GM12864 (cell line): Measurements from ENCODE around the gene CSF3.

Experiments used
- DNase-seq: peaks from one replicate; pipeline ENCODE4 v3.0.0-alpha.2; 2011; ENCODE audit warnings: low read depth
- H3K4me3 ChIP-seq: 2 replicates; pipeline ENCODE4 v1.5.1; 2011; ENCODE audit warnings: mild to moderate bottlenecking, low read depth, low read length, control low read depth
- TF ChIP-seq, protein P1 (sequence below): IDR thresholded peaks from 2 replicates; pipeline ENCODE4 v1.5.1; 2011; ENCODE audit warnings: low read depth, mild to moderate bottlenecking, moderate library complexity, low read length, control low read depth, inconsistent platforms; ENCODE audit errors: missing control alignments

CSF3 gene

DNA sequence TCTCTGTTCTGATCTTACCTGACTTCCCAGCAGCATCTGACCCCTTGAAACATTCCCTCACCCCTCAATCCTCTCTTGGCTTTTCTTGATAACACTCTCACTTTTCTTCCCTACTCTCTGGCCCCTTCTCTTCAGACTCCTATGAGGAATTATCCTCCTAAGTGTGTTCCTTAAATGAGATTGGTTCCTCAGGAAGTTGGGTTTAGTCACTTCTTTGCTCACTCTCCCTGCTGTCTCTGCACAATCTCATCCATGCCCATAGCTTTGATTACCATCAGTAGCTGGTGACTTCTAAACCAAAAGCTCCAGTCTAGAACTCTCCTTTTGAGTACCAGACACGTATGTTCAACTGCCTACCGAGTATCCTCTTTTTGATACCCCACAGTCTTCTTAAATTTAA, 26.0 kb downstream of the CSF3 start:
- no peak overlapping the region for H3K4me3 ChIP-seq
- TF ChIP-seq, protein P1, sequence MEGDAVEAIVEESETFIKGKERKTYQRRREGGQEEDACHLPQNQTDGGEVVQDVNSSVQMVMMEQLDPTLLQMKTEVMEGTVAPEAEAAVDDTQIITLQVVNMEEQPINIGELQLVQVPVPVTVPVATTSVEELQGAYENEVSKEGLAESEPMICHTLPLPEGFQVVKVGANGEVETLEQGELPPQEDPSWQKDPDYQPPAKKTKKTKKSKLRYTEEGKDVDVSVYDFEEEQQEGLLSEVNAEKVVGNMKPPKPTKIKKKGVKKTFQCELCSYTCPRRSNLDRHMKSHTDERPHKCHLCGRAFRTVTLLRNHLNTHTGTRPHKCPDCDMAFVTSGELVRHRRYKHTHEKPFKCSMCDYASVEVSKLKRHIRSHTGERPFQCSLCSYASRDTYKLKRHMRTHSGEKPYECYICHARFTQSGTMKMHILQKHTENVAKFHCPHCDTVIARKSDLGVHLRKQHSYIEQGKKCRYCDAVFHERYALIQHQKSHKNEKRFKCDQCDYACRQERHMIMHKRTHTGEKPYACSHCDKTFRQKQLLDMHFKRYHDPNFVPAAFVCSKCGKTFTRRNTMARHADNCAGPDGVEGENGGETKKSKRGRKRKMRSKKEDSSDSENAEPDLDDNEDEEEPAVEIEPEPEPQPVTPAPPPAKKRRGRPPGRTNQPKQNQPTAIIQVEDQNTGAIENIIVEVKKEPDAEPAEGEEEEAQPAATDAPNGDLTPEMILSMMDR: no peak
- DNase-seq: no peak

- no peak for DNase-seq
- TF ChIP-seq, protein P1: no peak
- H3K4me3 ChIP-seq: no peak overlapping the region
These were observed 41.3 kb downstream of the CSF3 start for GRCh38 chr17:40056379-40057015.

DNA sequence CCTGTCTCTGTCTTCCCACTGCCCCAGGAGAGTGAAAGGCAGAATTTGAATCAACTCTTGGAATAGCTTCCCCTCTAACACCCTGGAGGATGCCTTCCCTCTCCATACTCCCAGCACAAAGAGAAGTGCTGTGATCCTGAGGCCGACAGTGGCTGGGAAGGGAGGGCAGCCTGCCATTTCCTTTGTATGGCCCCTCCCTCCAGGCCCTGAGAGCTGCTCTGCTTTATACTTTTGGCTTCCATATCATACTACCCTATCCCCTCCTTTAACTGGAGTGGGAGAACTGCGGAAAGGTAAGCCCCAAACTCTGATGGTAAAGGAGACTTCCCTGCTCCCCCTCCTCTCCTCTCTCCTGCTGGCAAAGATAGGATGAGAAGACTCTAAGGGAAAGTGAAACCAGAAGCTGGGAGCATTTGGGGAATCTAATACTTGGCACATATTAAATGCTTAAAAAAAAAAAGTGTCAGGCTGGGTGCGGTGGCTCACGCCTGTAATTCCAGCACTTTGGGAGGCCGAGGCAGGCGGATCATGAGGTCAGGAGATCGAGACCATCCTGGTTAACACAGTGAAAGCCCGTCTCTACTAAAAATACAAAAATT, 43.0 kb downstream of the CSF3 start:
- no peak for DNase-seq
- TF ChIP-seq, protein P1: no peak
- no peak overlapping the region for H3K4me3 ChIP-seq

DNA sequence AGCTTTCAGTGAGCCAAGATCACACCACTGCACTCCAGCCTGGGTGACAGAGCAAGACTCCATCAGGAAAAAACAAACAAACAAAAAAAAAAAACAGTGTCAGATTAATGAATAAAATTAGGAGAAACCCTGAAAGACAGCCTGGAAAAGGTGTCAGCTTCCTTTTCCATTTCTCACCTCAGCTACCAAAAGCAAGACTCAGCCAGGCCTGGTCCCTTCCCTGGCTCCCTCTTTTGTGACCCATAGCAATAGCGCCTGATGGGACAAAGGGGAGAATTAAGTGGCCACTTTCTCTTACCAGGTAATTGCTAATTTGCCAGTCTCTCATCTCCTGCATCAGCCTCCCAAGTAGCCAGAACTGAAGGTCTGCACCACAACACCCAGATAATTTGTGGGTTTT, 43.6 kb downstream of the CSF3 start:
- no peak overlapping the region for H3K4me3 ChIP-seq
- no peak for DNase-seq
- TF ChIP-seq, protein P1: no peak

DNA sequence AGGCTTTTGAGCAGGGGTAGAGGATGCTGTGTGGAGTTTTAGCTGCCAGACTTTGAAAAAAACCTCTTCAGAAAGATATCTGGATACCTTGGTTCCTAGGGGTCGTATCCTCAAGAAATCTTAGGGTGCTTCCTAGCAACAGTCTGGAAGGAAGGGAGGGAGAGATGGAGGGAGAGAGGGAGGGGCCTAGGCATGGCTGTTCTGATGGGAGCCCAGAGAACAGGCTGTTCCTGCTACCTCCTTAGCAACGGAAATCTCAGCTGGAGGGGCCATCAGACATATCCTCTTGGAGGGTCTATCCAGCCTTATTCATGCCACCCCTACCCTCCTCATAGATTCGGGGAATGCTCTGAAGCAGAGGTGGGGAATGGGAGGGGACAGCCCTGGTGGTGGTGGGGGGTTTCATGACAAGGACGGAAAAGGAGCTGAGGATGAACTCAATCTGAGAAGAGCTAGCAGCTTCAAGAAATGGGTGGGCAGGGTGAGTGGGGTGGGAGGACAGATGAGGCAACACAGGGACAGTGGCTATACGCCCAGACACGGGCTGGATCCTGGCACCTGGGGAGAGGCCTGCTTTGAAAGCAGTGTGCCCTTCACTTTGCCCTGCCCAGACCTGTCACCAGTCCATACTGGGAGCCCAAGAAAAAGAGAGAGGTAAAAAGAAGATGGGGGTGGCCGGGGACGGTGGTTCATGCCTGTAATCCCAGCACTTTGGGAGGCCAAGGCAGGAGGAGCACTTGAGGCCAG, 44.7 kb downstream of the CSF3 start:
- DNase-seq: no peak
- H3K4me3 ChIP-seq: no peak overlapping the region
- TF ChIP-seq, protein P1: no peak

- TF ChIP-seq, protein P1: no peak
- no peak overlapping the region for H3K4me3 ChIP-seq
- no peak for DNase-seq
These were observed 45.8 kb downstream of the CSF3 start for GRCh38 chr17:40060887-40061608.
